Activated CD4-positive, alpha-beta T cell treated with anti-CD3 and anti-CD28 coated beads for 36 hours (primary cell): ENCODE measurements around the gene LMLN. TPM values are rescaled to one million over a fixed set of nuclear protein-coding genes. Genes with fewer than 3 reads are reported as not detected.

Source experiments
- ATAC-seq: fragments of 200-7000 bp; cut with Tn5 transposase; one replicate; pipeline ENCODE4 v1.10.0; 2021; ENCODE audit warnings: mild to moderate bottlenecking, moderate library complexity
- CTCF ChIA-PET: fragments of 350-600 bp; sonication (Branson Sonifier 250); formaldehyde crosslinking; loops from one replicate; lab custom pipeline; 2021; ENCODE audit warnings: antibody characterized with exemption; lab: Charles Lee
- POLR2A ChIA-PET: fragments of 350-600 bp; sonication (Branson Sonifier 250); formaldehyde crosslinking; loops from one replicate; lab custom pipeline; 2021; ENCODE audit warnings: antibody characterized with exemption, inconsistent platforms; lab: Charles Lee
- DNase-seq: peaks from one replicate; pipeline ENCODE4 v3.0.0-alpha.2; 2020
- H3K27ac Mint-ChIP-seq: one replicate; pipeline ENCODE4 v1.8.0; 2021; ENCODE audit warnings: mixed read lengths
- H3K27me3 Mint-ChIP-seq: one replicate; pipeline ENCODE4 v1.8.0; 2021; ENCODE audit warnings: mixed read lengths
- H3K36me3 Mint-ChIP-seq: one replicate; pipeline ENCODE4 v1.8.0; 2021; ENCODE audit warnings: low read depth, mixed read lengths
- H3K4me1 Mint-ChIP-seq: one replicate; pipeline ENCODE4 v1.8.0; 2021; ENCODE audit warnings: mixed read lengths
- H3K4me3 Mint-ChIP-seq: one replicate; pipeline ENCODE4 v1.8.0; 2021; ENCODE audit warnings: mild to moderate bottlenecking, moderate library complexity, mixed read lengths
- H3K9me3 Mint-ChIP-seq: one replicate; pipeline ENCODE4 v1.8.0; 2021; ENCODE audit warnings: low read depth, mixed read lengths
- intact Hi-C, 2 experiments: fragments of 100-400 bp; cut with DNase I in 1 of 2; cut with micrococcal nuclease in 1 of 2; formaldehyde crosslinking; loops; one replicate each; pipeline versions ENCODE4 v1.14.2 to v1.15.1; 2022 to 2024; cut with DNase I, micrococcal nuclease
- total RNA-seq, 2 experiments: library from RNA; stranded (reverse); gene quantifications; one replicate each; pipeline ENCODE4 v1.2.3, GENCODE V29; 2021

LMLN gene
- total RNA-seq, 2 experiments from 2014 or later: 4.3 to 7.7 TPM

DNA sequence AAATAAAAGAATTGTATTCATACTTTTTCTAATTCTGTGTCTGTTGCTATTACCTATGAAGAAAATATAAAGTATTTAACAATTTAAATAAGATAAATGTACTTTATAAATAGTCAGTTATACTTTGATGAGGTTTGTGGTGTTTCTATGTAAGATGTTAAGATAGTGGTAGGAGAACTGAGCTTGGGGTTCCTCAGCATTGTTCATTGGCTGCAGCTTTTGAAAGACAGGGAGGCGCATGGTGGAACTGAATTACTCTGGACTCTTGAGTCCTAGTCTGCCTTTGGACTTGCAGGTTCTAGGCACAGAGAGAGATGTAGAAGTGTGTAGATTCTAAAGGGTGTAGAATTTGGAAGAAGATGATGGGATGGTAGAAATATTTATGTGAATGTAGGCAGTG lies 23.1 kb downstream of the LMLN start:
- H3K27ac Mint-ChIP-seq: no peak overlapping the region
- H3K36me3 Mint-ChIP-seq: peaks cover 2% of the 10 kb centered on the region
- DNase-seq (no peak), ATAC-seq (no peak)
- ChIA-PET POLR2A (no interaction called here), CTCF (interaction anchor here (0.8 kb wide), 1 partner anchor 125 kb away, joined by 3 read pairs; no protein-coding TSS in a partner anchor)
- H3K9me3 Mint-ChIP-seq: no peaks in the 10 kb centered on the region
- intact Hi-C loops: no loop called here
- no peak overlapping the region for H3K4me3 Mint-ChIP-seq
- H3K27me3 Mint-ChIP-seq: no peaks in the 10 kb centered on the region
- H3K4me1 Mint-ChIP-seq: peaks cover 13% of the 10 kb centered on the region

DNA sequence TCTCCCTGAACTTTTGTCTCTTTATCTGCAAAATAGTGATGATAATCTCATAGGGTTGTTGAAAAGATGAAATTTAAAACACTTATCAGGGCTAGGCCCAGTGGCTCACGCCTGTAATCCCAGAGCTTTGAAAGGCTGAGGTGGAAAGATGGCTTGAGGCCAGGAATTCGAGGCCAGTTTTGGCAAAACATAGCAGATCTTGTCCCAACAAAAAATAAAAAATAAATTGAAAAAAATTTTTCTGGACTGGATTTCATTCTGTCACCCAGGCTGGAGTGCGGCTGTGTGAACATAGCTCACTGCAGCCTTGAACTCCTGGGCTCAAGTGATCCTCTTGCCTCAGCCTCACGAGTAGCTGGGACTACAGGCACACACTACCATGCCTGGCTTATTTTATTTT lies 29.6 kb downstream of the LMLN start:
- H3K27me3 Mint-ChIP-seq: no peaks in the 10 kb centered on the region
- ChIA-PET POLR2A (interaction anchor here (0.6 kb wide), 1 partner anchor 265 kb away, joined by 3 read pairs; no protein-coding TSS in a partner anchor), CTCF (no interaction called here)
- no peak for DNase-seq
- ATAC-seq: no peak
- no peaks in the 10 kb centered on the region for H3K4me1 Mint-ChIP-seq
- H3K4me3 Mint-ChIP-seq: no peak overlapping the region
- H3K36me3 Mint-ChIP-seq: peaks cover 23% of the 10 kb centered on the region
- no peak overlapping the region for H3K27ac Mint-ChIP-seq
- no peaks in the 10 kb centered on the region for H3K9me3 Mint-ChIP-seq
- intact Hi-C loops: no loop called here

- Mint-ChIP-seq H3K4me3 (no peak overlapping the region), H3K4me1 (no peaks in the 10 kb centered on the region)
These were observed 34.7 kb downstream of the LMLN start for GRCh38 chr3:197994736-197995135.

DNA sequence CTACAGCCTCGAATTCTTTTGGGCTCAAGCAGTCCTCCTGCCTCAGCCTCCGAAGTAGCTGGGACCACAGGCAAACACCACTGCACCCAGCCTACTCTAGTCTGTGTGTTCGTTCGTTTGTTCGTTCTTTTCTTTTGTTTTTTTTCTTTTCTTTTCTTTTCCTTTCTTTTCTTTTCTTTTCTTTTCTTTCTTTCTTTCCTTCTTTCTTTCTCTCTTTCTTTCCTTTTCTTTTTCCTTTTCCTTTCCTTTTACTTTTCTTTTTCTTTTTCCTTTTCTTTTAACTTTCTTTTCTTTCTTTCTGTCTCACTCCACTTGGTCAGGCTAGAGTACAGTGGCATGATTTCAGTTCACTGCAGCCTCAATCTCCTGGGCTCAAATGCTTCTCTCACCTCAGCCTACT lies 36.8 kb downstream of the LMLN start:
- ATAC-seq: no peak
- Mint-ChIP-seq H3K27me3 (no peaks in the 10 kb centered on the region), H3K4me3 (no peak overlapping the region), H3K36me3 (peaks cover 17% of the 10 kb centered on the region), H3K9me3 (no peaks in the 10 kb centered on the region), H3K4me1 (no peaks in the 10 kb centered on the region), H3K27ac (no peak overlapping the region)
- DNase-seq: no peak
- POLR2A ChIA-PET: no interaction called here
- CTCF ChIA-PET: no interaction called here
- intact Hi-C loops: no loop called here

More at GRCh38 chr3:197994736-197995135, 34.7 kb downstream of the LMLN start:
- CTCF ChIA-PET: interaction anchor here (0.5 to 1.1 kb wide), 2 partner anchors 19 to 497 kb away, joined by 3 read pairs; no protein-coding TSS in a partner anchor
- Mint-ChIP-seq H3K27me3 (no peaks in the 10 kb centered on the region), H3K27ac (no peak overlapping the region), H3K36me3 (peaks cover 23% of the 10 kb centered on the region), H3K9me3 (no peaks in the 10 kb centered on the region)
- DNase-seq (no peak), ATAC-seq (no peak)
- POLR2A ChIA-PET: no interaction called here
- intact Hi-C loops: no loop called here

DNA sequence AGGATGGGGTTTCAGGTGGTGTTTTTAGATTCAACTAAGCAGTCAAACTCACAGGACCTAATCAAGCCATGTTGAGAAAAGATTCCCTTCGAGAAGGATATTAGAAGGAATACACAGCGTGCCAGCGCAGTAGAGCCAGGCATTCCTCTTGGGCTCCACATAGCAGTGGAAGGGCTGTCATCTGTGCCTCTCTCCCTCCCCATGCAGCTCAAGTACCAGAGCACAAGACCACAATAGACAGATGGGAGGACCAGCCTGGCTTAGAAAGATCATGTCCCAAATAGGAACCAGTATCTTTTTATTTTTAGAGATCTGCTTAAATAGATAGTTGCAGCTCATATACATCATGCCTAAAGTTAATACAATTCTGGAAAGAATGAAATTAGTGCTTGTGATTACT lies 37.9 kb downstream of the LMLN start:
- no peak for ATAC-seq
- Mint-ChIP-seq H3K27ac (no peak overlapping the region), H3K4me3 (no peak overlapping the region), H3K9me3 (no peaks in the 10 kb centered on the region), H3K27me3 (no peaks in the 10 kb centered on the region), H3K36me3 (peaks cover 10% of the 10 kb centered on the region), H3K4me1 (no peaks in the 10 kb centered on the region)
- CTCF ChIA-PET: interaction anchor here (0.6 kb wide), 1 partner anchor 37 kb away, joined by 4 read pairs; no protein-coding TSS in a partner anchor
- intact Hi-C loops: no loop called here
- no peak for DNase-seq
- POLR2A ChIA-PET: no interaction called here

GRCh38 chr3:198017090-198017489 lies 57.1 kb downstream of the LMLN start:
- intact Hi-C loops: no loop called here
- ChIA-PET POLR2A (no interaction called here), CTCF (no interaction called here)
- H3K36me3 Mint-ChIP-seq: peaks cover 5% of the 10 kb centered on the region
- no peak overlapping the region for H3K27ac Mint-ChIP-seq
- no peak overlapping the region for H3K4me3 Mint-ChIP-seq
- no peaks in the 10 kb centered on the region for H3K4me1 Mint-ChIP-seq
- no peaks in the 10 kb centered on the region for H3K27me3 Mint-ChIP-seq
- H3K9me3 Mint-ChIP-seq: no peaks in the 10 kb centered on the region
- no peak for ATAC-seq
- DNase-seq: no peak

GRCh38 chr3:198018416-198018815 lies 58.4 kb downstream of the LMLN start:
- no peak for DNase-seq
- H3K27ac Mint-ChIP-seq: no peak overlapping the region
- CTCF ChIA-PET: no interaction called here
- intact Hi-C loops: no loop called here
- ATAC-seq: no peak
- H3K4me3 Mint-ChIP-seq: no peak overlapping the region
- H3K36me3 Mint-ChIP-seq: peaks cover 5% of the 10 kb centered on the region
- H3K4me1 Mint-ChIP-seq: no peaks in the 10 kb centered on the region
- POLR2A ChIA-PET: no interaction called here
- no peaks in the 10 kb centered on the region for H3K27me3 Mint-ChIP-seq
- H3K9me3 Mint-ChIP-seq: no peaks in the 10 kb centered on the region

DNA sequence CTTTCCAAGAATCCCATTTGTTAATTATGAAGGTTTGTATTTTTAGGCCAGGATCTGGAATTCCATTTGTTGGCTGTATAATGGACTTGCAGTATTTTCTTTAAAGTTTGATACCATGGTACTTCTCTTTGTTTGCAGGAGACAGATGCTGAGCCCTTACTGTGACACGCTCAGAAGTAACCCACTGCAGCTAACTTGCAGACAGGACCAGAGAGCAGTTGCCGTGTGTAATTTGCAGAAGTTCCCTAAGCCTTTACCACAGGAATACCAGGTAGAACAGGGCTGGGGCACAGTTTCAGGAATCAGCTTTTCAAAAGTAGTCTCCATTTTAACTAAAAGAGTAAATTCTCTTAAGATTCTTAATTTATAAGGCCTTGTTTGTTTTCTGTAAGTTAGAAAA lies 59.1 kb downstream of the LMLN start:
- Mint-ChIP-seq H3K4me1 (no peaks in the 10 kb centered on the region), H3K36me3 (peaks cover 5% of the 10 kb centered on the region), H3K27ac (no peak overlapping the region), H3K9me3 (no peaks in the 10 kb centered on the region), H3K4me3 (no peak overlapping the region), H3K27me3 (no peaks in the 10 kb centered on the region)
- intact Hi-C loops: no loop called here
- ChIA-PET POLR2A (no interaction called here), CTCF (no interaction called here)
- DNase-seq (no peak), ATAC-seq (no peak)

DNA sequence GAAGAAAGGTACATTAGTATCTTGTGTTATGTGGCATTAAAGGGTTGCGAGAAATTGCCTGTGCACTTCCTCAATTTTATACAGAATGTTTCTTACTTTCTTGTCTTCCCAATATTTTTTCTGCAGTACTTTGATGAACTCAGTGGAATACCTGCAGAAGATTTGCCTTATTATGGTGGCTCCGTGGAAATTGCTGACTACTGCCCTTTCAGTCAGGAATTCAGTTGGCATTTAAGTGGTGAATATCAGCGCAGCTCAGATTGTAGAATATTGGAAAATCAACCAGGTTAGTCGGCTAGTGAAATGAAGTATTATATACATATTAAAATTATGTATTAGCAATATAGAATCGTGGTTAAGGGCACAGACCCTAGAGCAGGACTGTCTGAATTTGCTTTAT lies 61.3 kb downstream of the LMLN start:
- DNase-seq (no peak), ATAC-seq (no peak)
- H3K4me3 Mint-ChIP-seq: no peak overlapping the region
- POLR2A ChIA-PET: no interaction called here
- H3K4me1 Mint-ChIP-seq: no peaks in the 10 kb centered on the region
- no peaks in the 10 kb centered on the region for H3K9me3 Mint-ChIP-seq
- no peak overlapping the region for H3K27ac Mint-ChIP-seq
- no peaks in the 10 kb centered on the region for H3K27me3 Mint-ChIP-seq
- CTCF ChIA-PET: interaction anchor here (1.1 kb wide), 1 partner anchor 21 kb away, joined by 3 read pairs; no protein-coding TSS in a partner anchor
- peaks cover 5% of the 10 kb centered on the region for H3K36me3 Mint-ChIP-seq
- intact Hi-C loops: no loop called here

DNA sequence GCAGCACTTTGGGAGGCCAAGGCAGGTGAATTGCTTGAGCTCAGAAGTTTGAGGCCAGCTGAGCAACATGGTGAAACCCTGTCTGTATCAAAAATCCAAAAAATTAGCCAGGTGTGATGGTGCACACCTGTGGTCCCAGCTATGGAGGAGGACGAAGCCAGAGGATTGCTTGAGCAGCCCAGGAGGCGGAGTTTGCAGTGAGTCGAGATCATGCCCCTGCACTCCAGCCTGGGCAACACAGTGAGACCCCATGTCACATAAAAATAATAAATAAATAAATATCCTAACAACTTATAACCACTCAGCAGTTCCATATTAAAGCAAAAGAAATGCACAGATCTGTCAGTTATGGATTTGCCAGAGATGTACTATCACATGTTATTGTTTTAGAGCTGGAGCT lies 62.6 kb downstream of the LMLN start:
- Mint-ChIP-seq H3K4me3 (no peak overlapping the region), H3K9me3 (no peaks in the 10 kb centered on the region), H3K36me3 (peaks cover 9% of the 10 kb centered on the region), H3K27me3 (no peaks in the 10 kb centered on the region), H3K4me1 (no peaks in the 10 kb centered on the region), H3K27ac (no peak overlapping the region)
- ATAC-seq: no peak
- intact Hi-C loops: no loop called here
- DNase-seq: no peak
- POLR2A ChIA-PET: no interaction called here
- CTCF ChIA-PET: no interaction called here

DNA sequence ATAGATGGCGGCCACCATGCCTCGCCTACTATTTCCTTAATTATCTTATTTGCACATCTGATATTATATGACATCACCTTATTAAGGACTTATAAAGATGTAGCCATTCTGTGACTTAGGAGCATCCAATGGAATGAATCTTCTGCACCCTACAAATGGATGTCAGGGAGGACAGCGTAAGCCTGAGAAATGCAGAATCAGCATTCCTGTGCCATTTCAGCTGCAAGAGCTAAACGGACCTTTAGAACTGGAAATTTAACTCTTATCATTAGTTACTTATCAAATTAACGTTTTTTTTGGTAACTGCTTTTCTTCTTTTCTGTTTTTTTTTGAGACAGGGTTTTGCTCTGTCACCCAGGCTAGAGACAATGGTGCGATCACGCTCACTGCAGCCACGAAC lies 65.6 kb downstream of the LMLN start:
- intact Hi-C loops: no loop called here
- H3K4me1 Mint-ChIP-seq: no peaks in the 10 kb centered on the region
- POLR2A ChIA-PET: no interaction called here
- ATAC-seq (no peak), DNase-seq (no peak)
- peaks cover 14% of the 10 kb centered on the region for H3K36me3 Mint-ChIP-seq
- CTCF ChIA-PET: no interaction called here
- H3K27me3 Mint-ChIP-seq: no peaks in the 10 kb centered on the region
- no peaks in the 10 kb centered on the region for H3K9me3 Mint-ChIP-seq
- H3K27ac Mint-ChIP-seq: no peak overlapping the region
- H3K4me3 Mint-ChIP-seq: no peak overlapping the region

DNA sequence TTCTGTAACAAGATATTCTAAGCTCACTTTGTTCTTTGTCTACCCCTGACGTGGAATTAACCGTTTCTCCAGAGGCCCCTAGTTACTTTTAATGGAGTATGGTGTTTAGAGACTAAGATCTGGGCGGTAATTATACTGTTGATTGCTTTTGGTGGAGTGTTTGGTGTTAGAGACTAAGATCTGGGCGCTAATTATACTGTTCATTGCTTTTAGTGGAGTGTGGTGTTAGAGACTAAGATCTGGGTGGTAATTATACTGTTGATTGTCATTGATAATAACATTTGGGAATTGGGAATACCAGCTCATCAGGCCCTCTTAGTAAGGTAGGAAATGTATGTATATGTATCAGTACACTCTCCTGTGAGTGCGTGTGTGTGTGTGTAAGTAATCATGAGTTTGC lies 66.6 kb downstream of the LMLN start:
- Mint-ChIP-seq H3K9me3 (no peaks in the 10 kb centered on the region), H3K4me1 (no peaks in the 10 kb centered on the region), H3K27ac (no peak overlapping the region), H3K36me3 (peaks cover 16% of the 10 kb centered on the region), H3K27me3 (no peaks in the 10 kb centered on the region), H3K4me3 (no peak overlapping the region)
- ChIA-PET POLR2A (no interaction called here), CTCF (no interaction called here)
- DNase-seq: no peak
- ATAC-seq: no peak
- intact Hi-C loops: no loop called here
